Measurements from ENCODE around the gene DVL3.

The DVL3 gene

DNA sequence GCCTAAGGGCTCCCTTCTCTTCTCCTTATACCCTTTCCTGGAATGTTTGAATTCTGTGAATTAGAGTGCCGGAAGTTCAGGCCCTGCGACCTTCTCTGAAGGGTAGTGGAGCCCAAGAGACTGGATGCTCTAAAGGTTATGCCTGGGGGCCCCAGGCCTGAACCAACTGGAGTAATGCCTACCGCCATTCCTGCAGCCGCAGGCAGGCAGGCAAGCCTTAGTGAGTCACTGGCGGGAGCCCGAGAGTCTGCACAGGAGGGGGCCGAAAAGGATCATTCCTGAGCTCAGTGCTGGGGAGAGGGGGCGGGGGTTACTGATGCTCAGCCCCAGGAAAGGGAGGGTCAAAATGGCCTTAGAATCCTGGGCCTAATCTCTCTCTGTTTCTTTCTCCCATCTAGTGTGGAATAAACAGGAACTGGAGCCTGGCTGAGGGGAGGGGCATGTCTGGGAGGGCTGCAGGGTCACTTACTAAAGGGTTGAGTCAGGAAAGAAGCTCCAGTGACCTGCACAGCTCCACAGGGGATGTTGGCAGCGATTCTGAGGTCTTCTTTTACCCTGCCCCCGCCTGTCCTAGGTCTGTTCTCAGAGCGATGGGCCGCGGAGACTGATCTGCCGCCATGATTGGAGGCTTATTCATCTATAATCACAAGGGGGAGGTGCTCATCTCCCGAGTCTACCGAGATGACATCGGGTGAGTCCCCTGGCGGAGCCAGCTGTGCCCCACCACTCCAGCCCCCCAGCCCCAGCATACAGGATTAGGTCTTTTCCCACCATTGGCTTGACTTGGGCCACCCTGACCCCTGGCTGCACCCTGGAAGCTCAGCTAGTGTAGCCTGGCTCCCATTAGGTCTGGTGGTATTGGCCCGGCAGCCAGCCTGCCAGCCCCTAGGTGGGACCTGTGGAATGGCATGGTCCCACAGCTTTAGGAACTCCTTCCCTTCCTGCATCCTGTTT is 21.5 kb downstream of the DVL3 start:
- 9 to 10% methylated on average over 8 to 9 of the region's 19 CpGs for whole genome bisulfite sequencing, 2 experiments (ENCODE audit: insufficient coverage in 2 of 2)
- Histone ChIP-seq H3K36me3 (ENCODE audit: control insufficient read depth, insufficient read depth, low read length) (peaks cover 72% of the 10 kb centered on the region), H3K4me1 (ENCODE audit: control insufficient read depth, insufficient read depth, low read length, poor library complexity, severe bottlenecking) (peaks cover 49% of the 10 kb centered on the region), H3K9me3 (ENCODE audit: control insufficient read depth, low read length) (no peaks in the 10 kb centered on the region), H3K27ac (ENCODE audit: low read depth, low read length, severe bottlenecking) (peak overlapping the region; percentile 96), H3K4me3 (ENCODE audit: extremely low read depth, insufficient read depth, low read length, poor library complexity, severe bottlenecking) (peak overlapping the region; percentile 96)

DNA sequence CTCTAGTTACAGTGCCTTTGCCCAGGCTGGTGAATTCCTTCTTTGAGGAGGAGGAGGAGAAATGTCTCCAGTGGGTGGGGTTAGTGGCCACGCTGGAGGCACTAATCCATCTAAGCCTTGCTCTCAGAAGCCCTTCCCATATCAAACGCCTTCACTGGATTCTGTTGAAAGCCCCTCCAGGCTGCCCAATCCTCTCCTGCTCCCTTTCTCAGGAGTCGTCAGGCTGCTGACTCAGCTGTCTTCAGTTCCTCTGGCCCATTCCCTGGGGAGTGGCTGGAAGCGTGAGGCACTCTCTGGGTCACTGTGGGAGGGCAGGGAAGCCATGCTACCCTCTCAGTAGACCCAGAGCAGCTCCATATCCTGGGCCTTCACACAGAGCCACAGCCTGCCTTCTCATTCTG is 22.2 kb downstream of the DVL3 start:
- 25 to 29% methylated on average over 2 of the region's 4 CpGs for WGBS, 2 experiments (ENCODE audit: insufficient coverage in 2 of 2)
- peak overlapping the region; percentile 96 for H3K4me3 ChIP-seq (ENCODE audit: extremely low read depth, insufficient read depth, low read length, poor library complexity, severe bottlenecking)
- H3K9me3 ChIP-seq (ENCODE audit: control insufficient read depth, low read length): no peaks in the 10 kb centered on the region
- peaks cover 72% of the 10 kb centered on the region for H3K36me3 ChIP-seq (ENCODE audit: control insufficient read depth, insufficient read depth, low read length)
- H3K27ac ChIP-seq (ENCODE audit: low read depth, low read length, severe bottlenecking): peak overlapping the region; percentile 96
- peaks cover 45% of the 10 kb centered on the region for H3K4me1 ChIP-seq (ENCODE audit: control insufficient read depth, insufficient read depth, low read length, poor library complexity, severe bottlenecking)

DNA sequence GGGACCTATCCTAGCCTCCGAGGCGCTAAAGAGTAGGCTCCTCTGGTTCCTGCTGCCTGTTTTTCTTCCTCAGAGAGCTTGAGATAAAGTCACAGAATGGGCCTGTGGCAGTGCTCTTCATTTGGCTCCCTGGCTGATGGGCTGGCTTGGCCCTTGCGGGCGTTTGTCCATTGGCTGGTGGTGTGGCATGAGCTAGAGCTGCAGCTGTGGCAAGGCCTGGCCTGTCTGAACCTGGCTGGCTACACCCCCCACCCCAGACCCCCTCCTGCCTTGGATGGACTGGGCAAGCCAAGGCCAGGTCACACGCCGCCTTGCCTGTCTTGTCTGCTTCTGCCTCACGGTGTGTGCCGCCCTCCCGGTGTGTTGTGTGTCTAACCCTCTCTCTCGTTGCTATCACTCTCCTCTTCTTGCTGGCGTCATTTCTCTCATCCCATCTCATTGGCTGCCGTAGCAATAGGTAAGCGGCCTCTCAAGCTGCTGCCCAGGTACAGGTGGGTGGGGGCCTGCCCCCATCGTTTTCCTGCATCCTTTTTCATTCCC is 22.7 kb downstream of the DVL3 start:
- Histone ChIP-seq H3K9me3 (ENCODE audit: control insufficient read depth, low read length) (no peaks in the 10 kb centered on the region), H3K4me3 (ENCODE audit: extremely low read depth, insufficient read depth, low read length, poor library complexity, severe bottlenecking) (peak overlapping the region; percentile 96), H3K4me1 (ENCODE audit: control insufficient read depth, insufficient read depth, low read length, poor library complexity, severe bottlenecking) (peaks cover 43% of the 10 kb centered on the region), H3K36me3 (ENCODE audit: control insufficient read depth, insufficient read depth, low read length) (peaks cover 73% of the 10 kb centered on the region), H3K27ac (ENCODE audit: low read depth, low read length, severe bottlenecking) (peak overlapping the region; percentile 96)
- WGBS, 2 experiments (ENCODE audit: insufficient coverage in 2 of 2): 90 to 95% methylated on average over 10 to 14 of the region's 14 CpGs

DNA sequence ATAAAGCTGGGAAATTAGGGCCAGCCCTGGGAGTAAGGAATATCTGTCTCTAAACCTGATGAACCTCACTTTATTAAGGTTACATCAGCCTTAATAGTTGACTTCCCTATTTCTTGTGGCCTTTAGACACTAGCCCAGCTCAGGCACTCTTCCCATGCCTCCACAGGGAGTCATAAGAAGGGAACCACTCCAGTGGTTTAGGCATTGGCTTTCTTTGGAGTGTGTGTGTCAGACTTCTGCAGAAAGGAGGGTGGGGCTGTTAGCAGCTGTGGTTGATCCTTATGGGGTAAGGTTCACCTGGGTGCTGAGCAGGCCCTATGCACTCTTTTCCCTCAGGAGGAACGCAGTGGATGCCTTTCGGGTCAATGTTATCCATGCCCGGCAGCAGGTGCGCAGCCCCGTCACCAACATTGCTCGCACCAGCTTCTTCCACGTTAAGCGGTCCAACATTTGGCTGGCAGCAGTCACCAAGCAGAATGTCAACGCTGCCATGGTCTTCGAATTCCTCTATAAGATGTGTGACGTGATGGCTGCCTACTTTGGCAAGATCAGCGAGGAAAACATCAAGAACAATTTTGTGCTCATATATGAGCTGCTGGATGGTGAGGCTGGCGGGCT is 23.5 kb downstream of the DVL3 start:
- Histone ChIP-seq H3K9me3 (ENCODE audit: control insufficient read depth, low read length) (no peaks in the 10 kb centered on the region), H3K4me3 (ENCODE audit: extremely low read depth, insufficient read depth, low read length, poor library complexity, severe bottlenecking) (no peak overlapping the region), H3K27ac (ENCODE audit: low read depth, low read length, severe bottlenecking) (no peak overlapping the region), H3K4me1 (ENCODE audit: control insufficient read depth, insufficient read depth, low read length, poor library complexity, severe bottlenecking) (peaks cover 40% of the 10 kb centered on the region), H3K36me3 (ENCODE audit: control insufficient read depth, insufficient read depth, low read length) (peaks cover 75% of the 10 kb centered on the region)
- 95 to 98% methylated on average over 13 of the region's 13 CpGs for WGBS, 2 experiments (ENCODE audit: insufficient coverage in 2 of 2)

DNA sequence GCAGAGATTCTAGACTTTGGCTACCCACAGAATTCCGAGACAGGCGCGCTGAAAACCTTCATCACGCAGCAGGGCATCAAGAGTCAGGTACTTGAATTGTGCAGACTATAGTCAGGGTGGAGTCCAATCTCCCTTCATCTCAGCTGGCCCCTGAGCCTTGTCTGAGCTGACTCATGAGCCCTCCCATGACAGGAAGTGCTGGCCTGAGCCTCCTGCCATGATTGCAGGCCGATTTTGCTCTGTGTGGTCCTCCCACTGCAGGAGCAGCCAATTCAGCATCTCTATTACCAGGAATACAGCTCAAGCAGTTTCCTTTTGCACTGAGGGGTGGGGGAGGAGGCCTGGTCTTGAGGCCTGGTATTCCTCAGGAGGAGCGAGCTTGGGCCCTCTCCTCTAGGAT is 25.0 kb downstream of the DVL3 start:
- Histone ChIP-seq H3K4me1 (ENCODE audit: control insufficient read depth, insufficient read depth, low read length, poor library complexity, severe bottlenecking) (peaks cover 50% of the 10 kb centered on the region), H3K4me3 (ENCODE audit: extremely low read depth, insufficient read depth, low read length, poor library complexity, severe bottlenecking) (no peak overlapping the region), H3K36me3 (ENCODE audit: control insufficient read depth, insufficient read depth, low read length) (peaks cover 84% of the 10 kb centered on the region), H3K9me3 (ENCODE audit: control insufficient read depth, low read length) (no peaks in the 10 kb centered on the region), H3K27ac (ENCODE audit: low read depth, low read length, severe bottlenecking) (peak overlapping the region; percentile 16)
- WGBS, 2 experiments (ENCODE audit: insufficient coverage in 2 of 2): 94 to 100% methylated on average over 4 to 5 of the region's 6 CpGs

DNA sequence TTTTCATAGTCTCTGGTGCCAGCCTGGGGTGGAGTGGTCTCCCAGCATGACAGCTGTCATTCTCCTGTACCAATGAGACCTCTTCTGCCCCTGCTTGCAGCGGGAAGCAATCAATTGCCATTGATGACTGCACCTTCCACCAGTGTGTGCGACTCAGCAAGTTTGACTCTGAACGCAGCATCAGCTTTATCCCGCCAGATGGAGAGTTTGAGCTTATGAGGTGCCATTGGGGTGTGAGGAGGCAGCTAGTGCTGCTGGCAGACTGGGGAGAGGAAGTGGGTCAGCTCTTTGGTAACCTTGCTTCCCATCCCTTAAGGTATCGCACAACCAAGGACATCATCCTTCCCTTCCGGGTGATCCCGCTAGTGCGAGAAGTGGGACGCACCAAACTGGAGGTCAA is 26.4 kb downstream of the DVL3 start:
- no peak overlapping the region for H3K27ac ChIP-seq (ENCODE audit: low read depth, low read length, severe bottlenecking)
- peaks cover 54% of the 10 kb centered on the region for H3K4me1 ChIP-seq (ENCODE audit: control insufficient read depth, insufficient read depth, low read length, poor library complexity, severe bottlenecking)
- 98% methylated on average over 5 to 8 of the region's 9 CpGs for WGBS, 2 experiments (ENCODE audit: insufficient coverage in 2 of 2)
- H3K36me3 ChIP-seq (ENCODE audit: control insufficient read depth, insufficient read depth, low read length): peaks cover 81% of the 10 kb centered on the region
- no peaks in the 10 kb centered on the region for H3K9me3 ChIP-seq (ENCODE audit: control insufficient read depth, low read length)
- no peak overlapping the region for H3K4me3 ChIP-seq (ENCODE audit: extremely low read depth, insufficient read depth, low read length, poor library complexity, severe bottlenecking)

DNA sequence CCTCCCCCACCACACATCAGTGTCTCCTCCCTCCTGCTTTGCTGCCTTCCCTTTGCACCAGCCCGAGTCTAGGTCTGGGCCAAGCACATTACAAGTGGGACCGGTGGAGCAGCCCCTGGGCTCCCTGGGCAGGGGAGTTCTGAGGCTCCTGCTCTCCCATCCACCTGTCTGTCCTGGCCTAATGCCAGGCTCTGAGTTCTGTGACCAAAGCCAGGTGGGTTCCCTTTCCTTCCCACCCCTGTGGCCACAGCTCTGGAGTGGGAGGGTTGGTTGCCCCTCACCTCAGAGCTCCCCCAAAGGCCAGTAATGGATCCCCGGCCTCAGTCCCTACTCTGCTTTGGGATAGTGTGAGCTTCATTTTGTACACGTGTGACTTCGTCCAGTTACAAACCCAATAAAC is 28.5 kb downstream of the DVL3 start:
- no peak overlapping the region for H3K27ac ChIP-seq (ENCODE audit: low read depth, low read length, severe bottlenecking)
- peaks cover 46% of the 10 kb centered on the region for H3K4me1 ChIP-seq (ENCODE audit: control insufficient read depth, insufficient read depth, low read length, poor library complexity, severe bottlenecking)
- no peaks in the 10 kb centered on the region for H3K9me3 ChIP-seq (ENCODE audit: control insufficient read depth, low read length)
- WGBS, 2 experiments (ENCODE audit: insufficient coverage in 2 of 2): 80 to 95% methylated on average over 2 to 3 of the region's 5 CpGs
- peaks cover 79% of the 10 kb centered on the region for H3K36me3 ChIP-seq (ENCODE audit: control insufficient read depth, insufficient read depth, low read length)
- no peak overlapping the region for H3K4me3 ChIP-seq (ENCODE audit: extremely low read depth, insufficient read depth, low read length, poor library complexity, severe bottlenecking)

DNA sequence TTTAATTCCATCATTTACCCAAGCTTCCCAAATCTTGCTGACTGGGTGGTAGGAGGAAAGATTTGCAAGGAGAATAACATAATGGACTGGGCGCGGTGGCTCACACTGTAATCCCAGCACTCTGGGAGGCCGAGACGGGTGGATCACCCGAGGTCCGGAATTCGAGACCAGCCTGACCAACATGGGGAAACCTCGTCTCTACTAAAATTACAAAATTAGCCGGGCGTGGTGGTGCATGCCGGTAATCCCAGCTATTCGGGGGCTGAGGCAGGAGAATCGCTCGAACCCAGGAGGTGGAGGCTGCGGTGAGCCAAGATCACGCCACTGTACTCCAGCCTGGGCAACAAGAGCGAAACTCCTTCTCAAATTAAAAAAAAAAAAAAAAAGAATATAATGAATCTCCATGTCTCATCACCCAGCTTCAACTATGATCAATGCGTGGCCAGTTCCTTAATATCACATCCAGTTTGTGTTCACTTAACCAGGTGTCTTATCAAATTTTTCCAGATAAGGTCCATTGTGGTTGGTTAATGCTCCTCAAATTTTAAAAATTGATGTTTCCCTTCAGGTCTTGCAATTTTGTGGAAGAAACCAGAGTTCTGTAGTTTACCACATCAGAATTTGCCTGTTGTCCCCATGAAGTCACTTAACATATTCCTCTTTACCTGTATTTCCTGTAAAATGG is 29.5 kb downstream of the DVL3 start:
- 91 to 93% methylated on average over 9 to 15 of the region's 18 CpGs for WGBS, 2 experiments (ENCODE audit: insufficient coverage in 2 of 2)
- peak overlapping the region; percentile 98 for H3K27ac ChIP-seq (ENCODE audit: low read depth, low read length, severe bottlenecking)
- peaks cover 79% of the 10 kb centered on the region for H3K36me3 ChIP-seq (ENCODE audit: control insufficient read depth, insufficient read depth, low read length)
- peak overlapping the region; percentile 86 for H3K4me3 ChIP-seq (ENCODE audit: extremely low read depth, insufficient read depth, low read length, poor library complexity, severe bottlenecking)
- no peaks in the 10 kb centered on the region for H3K9me3 ChIP-seq (ENCODE audit: control insufficient read depth, low read length)
- peaks cover 36% of the 10 kb centered on the region for H3K4me1 ChIP-seq (ENCODE audit: control insufficient read depth, insufficient read depth, low read length, poor library complexity, severe bottlenecking)

DNA sequence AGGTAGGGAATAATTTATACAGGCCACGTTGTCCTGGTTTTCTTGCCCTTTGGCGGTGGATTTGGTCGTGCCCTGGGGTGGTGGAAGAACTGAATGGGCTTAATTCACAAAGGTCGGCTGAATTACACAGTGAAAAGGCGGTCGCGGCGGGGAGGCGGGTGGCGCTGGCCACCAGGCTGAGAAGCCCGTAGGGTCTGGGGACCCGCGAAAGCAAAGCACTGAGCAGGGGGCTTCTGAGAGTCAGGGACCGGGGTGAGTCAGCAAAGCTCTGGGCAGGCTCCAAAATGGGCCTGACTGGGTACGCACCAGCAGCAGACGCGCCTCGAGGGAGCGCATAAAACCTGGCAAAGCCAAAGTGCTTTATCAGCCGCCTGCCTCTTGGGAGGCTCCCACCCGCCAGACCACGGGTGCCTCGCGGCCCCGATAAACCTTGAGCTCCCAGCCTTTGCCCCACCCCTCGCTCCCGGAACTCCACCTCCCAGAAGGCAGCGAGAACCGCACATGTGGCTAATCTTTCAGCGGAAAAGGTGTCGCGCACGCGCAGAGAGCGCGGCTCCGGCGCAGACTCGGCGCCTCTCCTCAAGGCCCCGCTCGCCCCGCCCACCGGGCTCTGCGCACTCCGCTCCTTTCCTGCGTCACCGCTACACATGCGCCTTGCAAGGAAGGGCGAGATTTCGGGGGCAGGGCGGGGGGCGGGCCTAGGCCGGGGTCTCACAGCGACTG is 30.4 kb downstream of the DVL3 start:
- peaks cover 79% of the 10 kb centered on the region for H3K36me3 ChIP-seq (ENCODE audit: control insufficient read depth, insufficient read depth, low read length)

More for the DNA sequence above, 30.4 kb downstream of the DVL3 start:
- WGBS, 2 experiments (ENCODE audit: insufficient coverage in 2 of 2): 1 to 2% methylated on average over 44 to 53 of the region's 55 CpGs
- Histone ChIP-seq H3K27ac (ENCODE audit: low read depth, low read length, severe bottlenecking) (peak overlapping the region; percentile 98), H3K4me3 (ENCODE audit: extremely low read depth, insufficient read depth, low read length, poor library complexity, severe bottlenecking) (peak overlapping the region; percentile 86), H3K4me1 (ENCODE audit: control insufficient read depth, insufficient read depth, low read length, poor library complexity, severe bottlenecking) (peaks cover 27% of the 10 kb centered on the region), H3K9me3 (ENCODE audit: control insufficient read depth, low read length) (no peaks in the 10 kb centered on the region)

Data from mesodermal cell (in vitro differentiated cells).